Neural cell (in vitro differentiated cells): ENCODE data around the gene TRIM23. TPM values are rescaled to one million over a fixed set of nuclear protein-coding genes. Genes with fewer than 3 reads are reported as not detected.

Experiments used
- H2AFZ ChIP-seq: fragments of 200-600, 300-800 bp; sonication (generic), shearing (Covaris generic); 2 replicates; pipeline ENCODE4 v1.6.0; 2014; ENCODE audit warnings: low read depth, mild to moderate bottlenecking, antibody characterized with exemption, low read length, moderate library complexity
- H3F3A ChIP-seq: fragments of 200-600 bp; shearing (Covaris generic); 2 replicates; pipeline ENCODE4 v1.6.1; 2016; ENCODE audit warnings: mild to moderate bottlenecking, moderate library complexity, mixed read lengths, antibody characterized with exemption, low read length; ENCODE audit not compliant: insufficient read depth, poor library complexity, severe bottlenecking
- H3K27ac ChIP-seq: fragments of 200-600, 300-800 bp; sonication (generic), shearing (Covaris generic); 2 replicates; pipeline ENCODE4 v1.5.1; 2014; ENCODE audit warnings: mild to moderate bottlenecking, low read length, moderate library complexity
- H3K27me3 ChIP-seq: fragments of 300-800, 200-600 bp; sonication (generic), shearing (Covaris generic); 2 replicates; pipeline ENCODE4 v1.6.0; 2014; ENCODE audit warnings: mild to moderate bottlenecking, low read depth, low read length, moderate library complexity; ENCODE audit not compliant: insufficient read depth
- H3K36me3 ChIP-seq: fragments of 300-800, 200-600 bp; sonication (generic), shearing (Covaris generic); 2 replicates; pipeline ENCODE4 v1.5.1; 2014; ENCODE audit warnings: mild to moderate bottlenecking, antibody characterized with exemption, low read length, moderate library complexity; ENCODE audit not compliant: insufficient read depth
- H3K4me2 ChIP-seq: fragments of 300-800, 200-600 bp; sonication (generic), shearing (Covaris generic); 2 replicates; pipeline ENCODE4 v1.6.0; 2014; ENCODE audit warnings: mild to moderate bottlenecking, low read length
- H3K4me3 ChIP-seq: fragments of 300-800, 200-600 bp; sonication (generic), shearing (Covaris generic); 2 replicates; pipeline ENCODE4 v1.5.1; 2014; ENCODE audit warnings: mild to moderate bottlenecking, low read length, moderate library complexity
- H3K79me2 ChIP-seq: fragments of 200-600 bp; shearing (Covaris generic); replicated peaks from 2 replicates; pipeline ENCODE4 v1.6.0; 2014; ENCODE audit warnings: mild to moderate bottlenecking, low read length, moderate library complexity; ENCODE audit not compliant: insufficient read depth
- H3K9ac ChIP-seq: fragments of 300-800, 200-600 bp; sonication (generic), shearing (Covaris generic); 2 replicates; pipeline ENCODE4 v1.6.1; 2016; ENCODE audit warnings: mild to moderate bottlenecking, low read length, mixed read lengths
- H3K9me2 ChIP-seq: fragments of 200-600 bp; shearing (Covaris generic); 2 replicates; pipeline ENCODE4 v1.6.1; 2016; ENCODE audit warnings: mild to moderate bottlenecking, low read length, mixed read lengths; ENCODE audit not compliant: insufficient read depth
- H3K9me3 ChIP-seq: fragments of 200-600, 300-800 bp; sonication (generic), shearing (Covaris generic); 2 replicates; pipeline ENCODE4 v1.6.1; 2016; ENCODE audit warnings: mild to moderate bottlenecking, mixed run types, low read length, moderate library complexity, mixed read lengths
- H4K20me1 ChIP-seq: fragments of 200-600 bp; shearing (Covaris generic); 2 replicates; pipeline ENCODE4 v1.6.1; 2016; ENCODE audit warnings: mild to moderate bottlenecking, mixed run types; ENCODE audit not compliant: insufficient read depth
- EP300 ChIP-seq: fragments of 450-650 bp; conservative IDR thresholded peaks from 2 replicates; pipeline ENCODE4 v1.6.1; 2014; ENCODE audit warnings: antibody characterized with exemption, mild to moderate bottlenecking, moderate library complexity; ENCODE audit not compliant: poor library complexity, severe bottlenecking
- EZH2 ChIP-seq: fragments of 200-600, 300-800 bp; shearing (Covaris generic), sonication (generic); IDR thresholded peaks from 2 replicates; pipeline ENCODE4 v1.6.1; 2014; ENCODE audit warnings: antibody characterized with exemption, low read length, borderline replicate concordance, mild to moderate bottlenecking; ENCODE audit not compliant: insufficient read depth, poor library complexity, severe bottlenecking
- MXI1 ChIP-seq: fragments of 450-650 bp; conservative IDR thresholded peaks from 2 replicates; pipeline ENCODE4 v1.6.1; 2014; ENCODE audit warnings: antibody characterized with exemption, mild to moderate bottlenecking; ENCODE audit not compliant: poor library complexity, severe bottlenecking
- POLR2AphosphoS5 ChIP-seq: IDR thresholded peaks from 2 replicates; pipeline ENCODE4 v1.6.1; 2012
- RAD21 ChIP-seq: fragments of 450-650 bp; conservative IDR thresholded peaks from 2 replicates; pipeline ENCODE4 v1.6.1; 2014; ENCODE audit warnings: antibody characterized with exemption, mild to moderate bottlenecking, moderate library complexity
- SMC3 ChIP-seq: fragments of 450-650 bp; conservative IDR thresholded peaks from 2 replicates; pipeline ENCODE4 v1.6.1; 2014; ENCODE audit warnings: antibody characterized with exemption, mild to moderate bottlenecking, moderate library complexity; ENCODE audit not compliant: poor library complexity
- TAF1 ChIP-seq: IDR thresholded peaks from 2 replicates; pipeline ENCODE4 v1.6.1; 2012; ENCODE audit warnings: low read depth
- polyA plus RNA-seq: library from polyadenylated mRNA; depleted of rRNA; stranded (reverse); fragments of >200 nt; gene quantifications from 2 replicates; pipeline ENCODE4 v1.2.3, GENCODE V29; 2014
- TF ChIP-seq, protein P1 (sequence below): fragments of 450-650 bp; IDR thresholded peaks from 2 replicates; pipeline ENCODE4 v1.5.1; 2014; ENCODE audit warnings: antibody characterized with exemption, mild to moderate bottlenecking, moderate library complexity; ENCODE audit not compliant: poor library complexity, severe bottlenecking
- TF ChIP-seq, protein P2 (sequence below): IDR thresholded peaks from 2 replicates; pipeline ENCODE4 v1.6.1; 2012; ENCODE audit warnings: borderline replicate concordance

Gene TRIM23
- polyA plus RNA-seq, 1 donor from 2014 or later: 29.0 TPM

DNA sequence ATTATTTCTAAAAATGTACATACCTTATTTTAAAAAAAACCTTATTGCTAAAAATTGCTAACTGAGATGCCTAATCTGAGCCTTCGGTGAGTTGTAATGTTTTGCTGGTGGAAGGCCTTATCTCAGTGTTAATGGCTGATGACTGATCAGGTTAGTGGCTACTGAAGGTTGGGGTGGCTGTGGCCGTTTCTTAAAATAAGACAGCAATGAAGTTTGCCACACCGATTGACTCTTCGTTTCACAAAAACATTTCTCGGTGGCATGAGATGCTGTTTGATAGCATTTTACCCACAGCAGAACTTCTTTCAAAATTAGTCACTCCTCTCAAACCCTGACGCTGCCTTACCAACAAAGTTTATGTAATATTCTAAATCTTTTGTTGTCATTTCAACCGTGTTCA lies 75.9 kb downstream of the TRIM23 start:
- H3K36me3 ChIP-seq: no peaks in the 10 kb centered on the region
- H2AFZ ChIP-seq: no peak overlapping the region
- H3K4me2 ChIP-seq: no peak overlapping the region
- no peak overlapping the region for H3K4me3 ChIP-seq
- H3F3A ChIP-seq: no peaks in the 10 kb centered on the region
- no peaks in the 10 kb centered on the region for H3K79me2 ChIP-seq
- no peaks in the 10 kb centered on the region for H3K9me2 ChIP-seq
- H3K9me3 ChIP-seq: no peaks in the 10 kb centered on the region
- H4K20me1 ChIP-seq: no peaks in the 10 kb centered on the region
- no peak for TF ChIP-seq EZH2
- TF ChIP-seq RAD21: no peak
- TF ChIP-seq, protein P1, sequence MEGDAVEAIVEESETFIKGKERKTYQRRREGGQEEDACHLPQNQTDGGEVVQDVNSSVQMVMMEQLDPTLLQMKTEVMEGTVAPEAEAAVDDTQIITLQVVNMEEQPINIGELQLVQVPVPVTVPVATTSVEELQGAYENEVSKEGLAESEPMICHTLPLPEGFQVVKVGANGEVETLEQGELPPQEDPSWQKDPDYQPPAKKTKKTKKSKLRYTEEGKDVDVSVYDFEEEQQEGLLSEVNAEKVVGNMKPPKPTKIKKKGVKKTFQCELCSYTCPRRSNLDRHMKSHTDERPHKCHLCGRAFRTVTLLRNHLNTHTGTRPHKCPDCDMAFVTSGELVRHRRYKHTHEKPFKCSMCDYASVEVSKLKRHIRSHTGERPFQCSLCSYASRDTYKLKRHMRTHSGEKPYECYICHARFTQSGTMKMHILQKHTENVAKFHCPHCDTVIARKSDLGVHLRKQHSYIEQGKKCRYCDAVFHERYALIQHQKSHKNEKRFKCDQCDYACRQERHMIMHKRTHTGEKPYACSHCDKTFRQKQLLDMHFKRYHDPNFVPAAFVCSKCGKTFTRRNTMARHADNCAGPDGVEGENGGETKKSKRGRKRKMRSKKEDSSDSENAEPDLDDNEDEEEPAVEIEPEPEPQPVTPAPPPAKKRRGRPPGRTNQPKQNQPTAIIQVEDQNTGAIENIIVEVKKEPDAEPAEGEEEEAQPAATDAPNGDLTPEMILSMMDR: no peak
- TF ChIP-seq TAF1: no peak
- no peak for TF ChIP-seq POLR2AphosphoS5
- TF ChIP-seq EP300: no peak
- TF ChIP-seq, protein P2, sequence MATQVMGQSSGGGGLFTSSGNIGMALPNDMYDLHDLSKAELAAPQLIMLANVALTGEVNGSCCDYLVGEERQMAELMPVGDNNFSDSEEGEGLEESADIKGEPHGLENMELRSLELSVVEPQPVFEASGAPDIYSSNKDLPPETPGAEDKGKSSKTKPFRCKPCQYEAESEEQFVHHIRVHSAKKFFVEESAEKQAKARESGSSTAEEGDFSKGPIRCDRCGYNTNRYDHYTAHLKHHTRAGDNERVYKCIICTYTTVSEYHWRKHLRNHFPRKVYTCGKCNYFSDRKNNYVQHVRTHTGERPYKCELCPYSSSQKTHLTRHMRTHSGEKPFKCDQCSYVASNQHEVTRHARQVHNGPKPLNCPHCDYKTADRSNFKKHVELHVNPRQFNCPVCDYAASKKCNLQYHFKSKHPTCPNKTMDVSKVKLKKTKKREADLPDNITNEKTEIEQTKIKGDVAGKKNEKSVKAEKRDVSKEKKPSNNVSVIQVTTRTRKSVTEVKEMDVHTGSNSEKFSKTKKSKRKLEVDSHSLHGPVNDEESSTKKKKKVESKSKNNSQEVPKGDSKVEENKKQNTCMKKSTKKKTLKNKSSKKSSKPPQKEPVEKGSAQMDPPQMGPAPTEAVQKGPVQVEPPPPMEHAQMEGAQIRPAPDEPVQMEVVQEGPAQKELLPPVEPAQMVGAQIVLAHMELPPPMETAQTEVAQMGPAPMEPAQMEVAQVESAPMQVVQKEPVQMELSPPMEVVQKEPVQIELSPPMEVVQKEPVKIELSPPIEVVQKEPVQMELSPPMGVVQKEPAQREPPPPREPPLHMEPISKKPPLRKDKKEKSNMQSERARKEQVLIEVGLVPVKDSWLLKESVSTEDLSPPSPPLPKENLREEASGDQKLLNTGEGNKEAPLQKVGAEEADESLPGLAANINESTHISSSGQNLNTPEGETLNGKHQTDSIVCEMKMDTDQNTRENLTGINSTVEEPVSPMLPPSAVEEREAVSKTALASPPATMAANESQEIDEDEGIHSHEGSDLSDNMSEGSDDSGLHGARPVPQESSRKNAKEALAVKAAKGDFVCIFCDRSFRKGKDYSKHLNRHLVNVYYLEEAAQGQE: no peak
- no peak for TF ChIP-seq MXI1
- no peak for TF ChIP-seq SMC3
- H3K27ac ChIP-seq: no peak overlapping the region
- H3K27me3 ChIP-seq: no peaks in the 10 kb centered on the region
- H3K9ac ChIP-seq: no peak overlapping the region

DNA sequence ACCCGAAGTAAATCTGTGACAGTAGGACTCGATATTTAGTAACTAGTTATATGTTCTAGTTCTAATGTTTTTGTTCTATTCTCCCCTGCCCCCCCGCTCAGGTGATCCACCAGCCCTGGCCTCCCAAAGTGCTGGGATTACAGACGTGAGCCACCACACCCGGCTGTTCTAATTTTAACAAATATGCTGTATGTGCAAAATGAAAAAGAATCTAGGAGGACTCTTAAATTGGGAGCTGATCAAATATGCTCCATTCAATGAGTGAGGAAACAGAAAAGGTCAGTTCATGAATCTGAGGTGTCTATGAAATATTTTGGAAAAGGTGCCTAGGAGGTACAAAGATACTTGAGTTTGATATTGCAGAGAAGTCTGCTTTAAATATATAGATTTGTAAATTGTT lies 78.0 kb downstream of the TRIM23 start:
- no peaks in the 10 kb centered on the region for H3K27me3 ChIP-seq
- TF ChIP-seq MXI1 (no peak), TAF1 (no peak), SMC3 (no peak), POLR2AphosphoS5 (no peak), EP300 (no peak), EZH2 (no peak), RAD21 (no peak)
- TF ChIP-seq, protein P2: no peak
- TF ChIP-seq, protein P1: no peak
- H3K4me2 ChIP-seq: no peak overlapping the region
- no peaks in the 10 kb centered on the region for H3K36me3 ChIP-seq
- no peak overlapping the region for H3K4me3 ChIP-seq
- H3F3A ChIP-seq: no peaks in the 10 kb centered on the region
- H3K9me2 ChIP-seq: no peaks in the 10 kb centered on the region
- H2AFZ ChIP-seq: no peak overlapping the region
- H3K9me3 ChIP-seq: no peaks in the 10 kb centered on the region
- no peaks in the 10 kb centered on the region for H4K20me1 ChIP-seq
- no peak overlapping the region for H3K27ac ChIP-seq
- no peak overlapping the region for H3K9ac ChIP-seq
- no peaks in the 10 kb centered on the region for H3K79me2 ChIP-seq
